Measurements from ENCODE around the gene E2F7.

Gene E2F7

DNA sequence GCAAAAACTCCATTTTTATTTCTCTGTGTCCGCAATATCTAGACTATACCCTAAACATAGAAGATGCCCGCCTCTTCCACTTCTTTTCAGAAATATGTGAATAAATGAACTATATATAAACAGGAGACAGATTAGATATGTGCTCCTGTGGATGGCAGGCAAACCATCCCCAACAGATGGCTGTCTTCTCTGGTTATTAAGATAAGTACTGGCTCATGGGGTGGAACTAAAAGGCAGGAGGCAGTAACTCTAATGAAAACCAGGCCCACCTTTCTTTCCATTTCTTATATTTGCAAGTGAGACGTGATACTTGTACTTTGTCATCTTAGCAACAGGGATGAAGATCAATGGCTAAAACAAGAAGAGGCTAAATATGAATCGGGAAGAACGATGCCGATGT, 20.2 kb downstream of the E2F7 start:
- Histone ChIP-seq H3K27me3 (ENCODE audit: insufficient read depth, low read length, poor library complexity) (no peaks in the 10 kb centered on the region), H3K4me1 (ENCODE audit: insufficient read depth, low read length) (no peaks in the 10 kb centered on the region), H3K79me2 (ENCODE audit: insufficient read depth, low read length) (peaks cover 32% of the 10 kb centered on the region), H4K20me1 (ENCODE audit: insufficient read depth, low read length) (peaks cover 27% of the 10 kb centered on the region), H3K4me2 (ENCODE audit: insufficient read depth, low read length) (no peak overlapping the region), H3K9me3 (ENCODE audit: insufficient read depth, low read length, severe bottlenecking) (no peaks in the 10 kb centered on the region), H3K36me3 (ENCODE audit: insufficient read depth, low read length) (peaks cover 98% of the 10 kb centered on the region), H3K9ac (ENCODE audit: low read depth, low read length) (no peak overlapping the region), H3K27ac (ENCODE audit: low read length) (no peak overlapping the region), H2AFZ (ENCODE audit: low read depth, low read length) (no peak overlapping the region), H3K4me3 (ENCODE audit: low read depth in 1 of 2, low read length in 2 of 2) (no peak overlapping the region)
- TF ChIP-seq EZH2 (IDR thresholded peaks at IDR 0.05; ENCODE audit: borderline replicate concordance, low read depth, low read length, severe bottlenecking): no peak
- TF ChIP-seq, protein P1, sequence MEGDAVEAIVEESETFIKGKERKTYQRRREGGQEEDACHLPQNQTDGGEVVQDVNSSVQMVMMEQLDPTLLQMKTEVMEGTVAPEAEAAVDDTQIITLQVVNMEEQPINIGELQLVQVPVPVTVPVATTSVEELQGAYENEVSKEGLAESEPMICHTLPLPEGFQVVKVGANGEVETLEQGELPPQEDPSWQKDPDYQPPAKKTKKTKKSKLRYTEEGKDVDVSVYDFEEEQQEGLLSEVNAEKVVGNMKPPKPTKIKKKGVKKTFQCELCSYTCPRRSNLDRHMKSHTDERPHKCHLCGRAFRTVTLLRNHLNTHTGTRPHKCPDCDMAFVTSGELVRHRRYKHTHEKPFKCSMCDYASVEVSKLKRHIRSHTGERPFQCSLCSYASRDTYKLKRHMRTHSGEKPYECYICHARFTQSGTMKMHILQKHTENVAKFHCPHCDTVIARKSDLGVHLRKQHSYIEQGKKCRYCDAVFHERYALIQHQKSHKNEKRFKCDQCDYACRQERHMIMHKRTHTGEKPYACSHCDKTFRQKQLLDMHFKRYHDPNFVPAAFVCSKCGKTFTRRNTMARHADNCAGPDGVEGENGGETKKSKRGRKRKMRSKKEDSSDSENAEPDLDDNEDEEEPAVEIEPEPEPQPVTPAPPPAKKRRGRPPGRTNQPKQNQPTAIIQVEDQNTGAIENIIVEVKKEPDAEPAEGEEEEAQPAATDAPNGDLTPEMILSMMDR (IDR thresholded peaks at IDR 0.05; ENCODE audit: borderline replicate concordance, extremely low read depth, low read length, poor library complexity, severe bottlenecking): no peak
- DNase-seq (no peak), ATAC-seq (ENCODE audit: insufficient read depth, low read depth) (no peak)

DNA sequence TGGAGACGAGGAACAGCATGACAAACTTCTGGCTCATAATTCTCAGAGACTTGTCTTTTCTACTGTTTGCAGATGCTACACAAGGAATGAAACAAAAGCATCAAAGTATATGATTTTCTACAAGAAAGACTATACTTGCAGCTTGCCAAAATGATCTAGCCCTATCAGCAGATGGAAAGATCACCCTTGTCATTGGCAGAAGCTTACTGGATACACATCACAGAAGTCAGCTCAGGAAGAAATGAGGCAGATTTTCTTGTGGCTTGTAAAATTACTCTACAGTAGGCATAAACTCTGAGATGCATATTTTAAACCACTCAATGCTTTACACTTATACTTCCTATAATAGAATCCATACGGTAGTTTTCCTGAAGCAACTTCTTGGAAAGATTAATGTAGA, 20.6 kb downstream of the E2F7 start:
- H3K9ac ChIP-seq (ENCODE audit: low read depth, low read length): no peak overlapping the region
- H3K27ac ChIP-seq (ENCODE audit: low read length): no peak overlapping the region
- DNase-seq: no peak
- peaks cover 98% of the 10 kb centered on the region for H3K36me3 ChIP-seq (ENCODE audit: insufficient read depth, low read length)
- no peaks in the 10 kb centered on the region for H3K27me3 ChIP-seq (ENCODE audit: insufficient read depth, low read length, poor library complexity)
- no peak for ATAC-seq (ENCODE audit: insufficient read depth, low read depth)
- no peaks in the 10 kb centered on the region for H3K4me1 ChIP-seq (ENCODE audit: insufficient read depth, low read length)
- H4K20me1 ChIP-seq (ENCODE audit: insufficient read depth, low read length): peaks cover 27% of the 10 kb centered on the region
- H3K4me2 ChIP-seq (ENCODE audit: insufficient read depth, low read length): no peak overlapping the region
- no peaks in the 10 kb centered on the region for H3K9me3 ChIP-seq (ENCODE audit: insufficient read depth, low read length, severe bottlenecking)
- no peak for TF ChIP-seq EZH2 (IDR thresholded peaks at IDR 0.05; ENCODE audit: borderline replicate concordance, low read depth, low read length, severe bottlenecking)
- TF ChIP-seq, protein P1 (IDR thresholded peaks at IDR 0.05; ENCODE audit: borderline replicate concordance, extremely low read depth, low read length, poor library complexity, severe bottlenecking): no peak
- H2AFZ ChIP-seq (ENCODE audit: low read depth, low read length): no peak overlapping the region
- H3K4me3 ChIP-seq (ENCODE audit: low read depth in 1 of 2, low read length in 2 of 2): no peak overlapping the region
- H3K79me2 ChIP-seq (ENCODE audit: insufficient read depth, low read length): peaks cover 34% of the 10 kb centered on the region

DNA sequence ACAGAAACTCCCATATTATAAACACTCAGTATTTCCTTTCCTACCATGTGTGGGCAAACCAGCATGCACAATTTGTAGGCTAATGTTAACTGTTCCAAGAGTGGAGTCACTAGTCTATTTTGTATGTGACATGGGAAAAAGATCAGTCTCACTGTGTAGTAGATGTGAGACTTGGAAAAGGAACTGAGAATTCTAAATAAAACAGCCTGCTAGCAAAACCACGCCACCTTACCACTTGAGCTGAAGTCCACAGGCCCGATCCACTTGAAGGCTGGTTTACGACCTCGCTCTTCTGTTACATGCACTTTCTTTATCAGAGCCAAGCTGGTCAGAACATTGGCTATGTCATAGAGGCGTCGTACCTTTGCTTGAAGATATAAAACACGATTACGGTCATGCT, 22.5 kb downstream of the E2F7 start:
- Histone ChIP-seq H2AFZ (ENCODE audit: low read depth, low read length) (no peak overlapping the region), H3K36me3 (ENCODE audit: insufficient read depth, low read length) (peaks cover 98% of the 10 kb centered on the region), H3K79me2 (ENCODE audit: insufficient read depth, low read length) (peaks cover 25% of the 10 kb centered on the region; the same call in 1 of the 2 replicates), H3K4me2 (ENCODE audit: insufficient read depth, low read length) (no peak overlapping the region), H3K9ac (ENCODE audit: low read depth, low read length) (no peak overlapping the region), H3K4me3 (ENCODE audit: low read depth in 1 of 2, low read length in 2 of 2) (no peak overlapping the region), H4K20me1 (ENCODE audit: insufficient read depth, low read length) (peaks cover 15% of the 10 kb centered on the region), H3K9me3 (ENCODE audit: insufficient read depth, low read length, severe bottlenecking) (no peaks in the 10 kb centered on the region), H3K4me1 (ENCODE audit: insufficient read depth, low read length) (no peaks in the 10 kb centered on the region), H3K27ac (ENCODE audit: low read length) (no peak overlapping the region), H3K27me3 (ENCODE audit: insufficient read depth, low read length, poor library complexity) (no peaks in the 10 kb centered on the region)
- TF ChIP-seq EZH2 (IDR thresholded peaks at IDR 0.05; ENCODE audit: borderline replicate concordance, low read depth, low read length, severe bottlenecking): no peak
- TF ChIP-seq, protein P1 (IDR thresholded peaks at IDR 0.05; ENCODE audit: borderline replicate concordance, extremely low read depth, low read length, poor library complexity, severe bottlenecking): no peak
- ATAC-seq (ENCODE audit: insufficient read depth, low read depth) (no peak), DNase-seq (no peak)

DNA sequence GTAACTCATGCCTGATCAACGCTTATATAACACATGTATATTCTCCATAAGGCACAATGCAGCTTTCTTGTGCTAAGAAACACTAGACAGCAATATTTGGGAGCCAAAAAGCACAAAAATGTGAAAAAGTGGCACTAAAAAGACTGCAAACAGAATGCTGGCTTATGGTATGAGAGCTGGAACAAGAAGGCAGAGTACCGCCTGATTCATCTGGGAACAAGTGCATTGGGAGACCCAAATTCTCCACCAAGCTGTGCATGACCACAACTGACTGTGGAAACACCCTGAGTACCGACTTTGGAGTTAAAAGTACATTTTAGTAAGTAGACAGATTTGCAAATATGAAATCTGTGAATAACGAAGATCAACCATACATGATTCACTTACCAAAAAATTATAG, 25.1 kb downstream of the E2F7 start:
- no peak for ATAC-seq (ENCODE audit: insufficient read depth, low read depth)
- no peak overlapping the region for H3K4me3 ChIP-seq (ENCODE audit: low read depth in 1 of 2, low read length in 2 of 2)
- TF ChIP-seq EZH2 (IDR thresholded peaks at IDR 0.05; ENCODE audit: borderline replicate concordance, low read depth, low read length, severe bottlenecking): no peak
- TF ChIP-seq, protein P1 (IDR thresholded peaks at IDR 0.05; ENCODE audit: borderline replicate concordance, extremely low read depth, low read length, poor library complexity, severe bottlenecking): no peak
- H3K27ac ChIP-seq (ENCODE audit: low read length): no peak overlapping the region
- no peaks in the 10 kb centered on the region for H3K9me3 ChIP-seq (ENCODE audit: insufficient read depth, low read length, severe bottlenecking)
- peaks cover 94% of the 10 kb centered on the region for H3K36me3 ChIP-seq (ENCODE audit: insufficient read depth, low read length)
- no peaks in the 10 kb centered on the region for H3K27me3 ChIP-seq (ENCODE audit: insufficient read depth, low read length, poor library complexity)
- DNase-seq: no peak
- no peaks in the 10 kb centered on the region for H3K4me1 ChIP-seq (ENCODE audit: insufficient read depth, low read length)
- H4K20me1 ChIP-seq (ENCODE audit: insufficient read depth, low read length): peaks cover 4% of the 10 kb centered on the region; the same call in 1 of the 2 replicates
- H2AFZ ChIP-seq (ENCODE audit: low read depth, low read length): no peak overlapping the region
- H3K9ac ChIP-seq (ENCODE audit: low read depth, low read length): no peak overlapping the region
- no peak overlapping the region for H3K4me2 ChIP-seq (ENCODE audit: insufficient read depth, low read length)
- peaks cover 25% of the 10 kb centered on the region for H3K79me2 ChIP-seq (ENCODE audit: insufficient read depth, low read length)
